GM23338 (cell line): ENCODE data around the gene SPTBN4.

Experiments
- EZH2 ChIP-seq: fragments of 200-600 bp; sonication (generic); IDR thresholded peaks from one replicate; pipeline ENCODE4 v1.8.0; 2017; ENCODE audit warnings: antibody characterized with exemption, mild to moderate bottlenecking, low read depth; ENCODE audit not compliant: unreplicated experiment
- EZH2phosphoT487 ChIP-seq: fragments of 200-600 bp; sonication (generic); IDR thresholded peaks from one replicate; pipeline ENCODE4 v1.8.1; 2018; ENCODE audit warnings: antibody characterized with exemption; ENCODE audit not compliant: unreplicated experiment
- ZNF331 ChIP-seq: fragments of 250-450 bp; sonication (Bioruptor Pico); IDR thresholded peaks from 2 replicates; pipeline ENCODE4 v1.5.0; 2020; ENCODE audit warnings: low read depth, mild to moderate bottlenecking, moderate library complexity
- TF ChIP-seq, protein P1 (sequence below), 2 experiments: fragments of 200-600 bp in 1 of 2; sonication (generic) in 1 of 2; conservative IDR thresholded peaks; 2 replicates each; pipeline versions ENCODE4 v1.5.1 to v1.6.1; 2016 to 2017; ENCODE audit warnings: antibody characterized with exemption in 2 of 2, low read depth in 2 of 2, mild to moderate bottlenecking in 2 of 2, moderate library complexity in 1 of 2
- TF ChIP-seq, protein P2 (sequence below): fragments of 250-450 bp; sonication (Bioruptor Pico); IDR thresholded peaks from 2 replicates; pipeline ENCODE4 v1.5.0; 2020; ENCODE audit warnings: mild to moderate bottlenecking, moderate library complexity
- TF ChIP-seq, protein P3 (sequence below): IDR thresholded peaks from one replicate; pipeline ENCODE4 v1.6.1; 2018; ENCODE audit warnings: antibody characterized with exemption; ENCODE audit not compliant: unreplicated experiment

DNA sequence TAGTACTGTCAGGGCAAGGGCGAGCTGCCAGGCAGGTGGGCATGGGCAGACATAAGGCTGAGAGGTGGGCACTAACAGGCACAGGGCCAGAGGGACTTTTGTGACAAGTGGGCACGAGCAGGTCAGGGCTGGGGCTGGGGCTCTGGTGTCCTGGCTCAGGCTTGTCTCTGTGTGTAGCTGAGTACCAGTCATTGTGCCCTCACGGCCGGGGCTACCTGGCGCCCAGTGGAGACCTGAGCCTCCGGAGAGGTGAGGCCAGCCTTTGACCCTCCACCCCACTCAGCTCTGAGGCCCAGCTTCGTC is 155.9 kb downstream of the SPTBN4 start:
- no peak for TF ChIP-seq EZH2
- TF ChIP-seq, protein P1, sequence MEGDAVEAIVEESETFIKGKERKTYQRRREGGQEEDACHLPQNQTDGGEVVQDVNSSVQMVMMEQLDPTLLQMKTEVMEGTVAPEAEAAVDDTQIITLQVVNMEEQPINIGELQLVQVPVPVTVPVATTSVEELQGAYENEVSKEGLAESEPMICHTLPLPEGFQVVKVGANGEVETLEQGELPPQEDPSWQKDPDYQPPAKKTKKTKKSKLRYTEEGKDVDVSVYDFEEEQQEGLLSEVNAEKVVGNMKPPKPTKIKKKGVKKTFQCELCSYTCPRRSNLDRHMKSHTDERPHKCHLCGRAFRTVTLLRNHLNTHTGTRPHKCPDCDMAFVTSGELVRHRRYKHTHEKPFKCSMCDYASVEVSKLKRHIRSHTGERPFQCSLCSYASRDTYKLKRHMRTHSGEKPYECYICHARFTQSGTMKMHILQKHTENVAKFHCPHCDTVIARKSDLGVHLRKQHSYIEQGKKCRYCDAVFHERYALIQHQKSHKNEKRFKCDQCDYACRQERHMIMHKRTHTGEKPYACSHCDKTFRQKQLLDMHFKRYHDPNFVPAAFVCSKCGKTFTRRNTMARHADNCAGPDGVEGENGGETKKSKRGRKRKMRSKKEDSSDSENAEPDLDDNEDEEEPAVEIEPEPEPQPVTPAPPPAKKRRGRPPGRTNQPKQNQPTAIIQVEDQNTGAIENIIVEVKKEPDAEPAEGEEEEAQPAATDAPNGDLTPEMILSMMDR (conservative IDR thresholded peaks at IDR 0.05; ENCODE audit: low read depth in 2 of 2) = no peak
- TF ChIP-seq, protein P2, sequence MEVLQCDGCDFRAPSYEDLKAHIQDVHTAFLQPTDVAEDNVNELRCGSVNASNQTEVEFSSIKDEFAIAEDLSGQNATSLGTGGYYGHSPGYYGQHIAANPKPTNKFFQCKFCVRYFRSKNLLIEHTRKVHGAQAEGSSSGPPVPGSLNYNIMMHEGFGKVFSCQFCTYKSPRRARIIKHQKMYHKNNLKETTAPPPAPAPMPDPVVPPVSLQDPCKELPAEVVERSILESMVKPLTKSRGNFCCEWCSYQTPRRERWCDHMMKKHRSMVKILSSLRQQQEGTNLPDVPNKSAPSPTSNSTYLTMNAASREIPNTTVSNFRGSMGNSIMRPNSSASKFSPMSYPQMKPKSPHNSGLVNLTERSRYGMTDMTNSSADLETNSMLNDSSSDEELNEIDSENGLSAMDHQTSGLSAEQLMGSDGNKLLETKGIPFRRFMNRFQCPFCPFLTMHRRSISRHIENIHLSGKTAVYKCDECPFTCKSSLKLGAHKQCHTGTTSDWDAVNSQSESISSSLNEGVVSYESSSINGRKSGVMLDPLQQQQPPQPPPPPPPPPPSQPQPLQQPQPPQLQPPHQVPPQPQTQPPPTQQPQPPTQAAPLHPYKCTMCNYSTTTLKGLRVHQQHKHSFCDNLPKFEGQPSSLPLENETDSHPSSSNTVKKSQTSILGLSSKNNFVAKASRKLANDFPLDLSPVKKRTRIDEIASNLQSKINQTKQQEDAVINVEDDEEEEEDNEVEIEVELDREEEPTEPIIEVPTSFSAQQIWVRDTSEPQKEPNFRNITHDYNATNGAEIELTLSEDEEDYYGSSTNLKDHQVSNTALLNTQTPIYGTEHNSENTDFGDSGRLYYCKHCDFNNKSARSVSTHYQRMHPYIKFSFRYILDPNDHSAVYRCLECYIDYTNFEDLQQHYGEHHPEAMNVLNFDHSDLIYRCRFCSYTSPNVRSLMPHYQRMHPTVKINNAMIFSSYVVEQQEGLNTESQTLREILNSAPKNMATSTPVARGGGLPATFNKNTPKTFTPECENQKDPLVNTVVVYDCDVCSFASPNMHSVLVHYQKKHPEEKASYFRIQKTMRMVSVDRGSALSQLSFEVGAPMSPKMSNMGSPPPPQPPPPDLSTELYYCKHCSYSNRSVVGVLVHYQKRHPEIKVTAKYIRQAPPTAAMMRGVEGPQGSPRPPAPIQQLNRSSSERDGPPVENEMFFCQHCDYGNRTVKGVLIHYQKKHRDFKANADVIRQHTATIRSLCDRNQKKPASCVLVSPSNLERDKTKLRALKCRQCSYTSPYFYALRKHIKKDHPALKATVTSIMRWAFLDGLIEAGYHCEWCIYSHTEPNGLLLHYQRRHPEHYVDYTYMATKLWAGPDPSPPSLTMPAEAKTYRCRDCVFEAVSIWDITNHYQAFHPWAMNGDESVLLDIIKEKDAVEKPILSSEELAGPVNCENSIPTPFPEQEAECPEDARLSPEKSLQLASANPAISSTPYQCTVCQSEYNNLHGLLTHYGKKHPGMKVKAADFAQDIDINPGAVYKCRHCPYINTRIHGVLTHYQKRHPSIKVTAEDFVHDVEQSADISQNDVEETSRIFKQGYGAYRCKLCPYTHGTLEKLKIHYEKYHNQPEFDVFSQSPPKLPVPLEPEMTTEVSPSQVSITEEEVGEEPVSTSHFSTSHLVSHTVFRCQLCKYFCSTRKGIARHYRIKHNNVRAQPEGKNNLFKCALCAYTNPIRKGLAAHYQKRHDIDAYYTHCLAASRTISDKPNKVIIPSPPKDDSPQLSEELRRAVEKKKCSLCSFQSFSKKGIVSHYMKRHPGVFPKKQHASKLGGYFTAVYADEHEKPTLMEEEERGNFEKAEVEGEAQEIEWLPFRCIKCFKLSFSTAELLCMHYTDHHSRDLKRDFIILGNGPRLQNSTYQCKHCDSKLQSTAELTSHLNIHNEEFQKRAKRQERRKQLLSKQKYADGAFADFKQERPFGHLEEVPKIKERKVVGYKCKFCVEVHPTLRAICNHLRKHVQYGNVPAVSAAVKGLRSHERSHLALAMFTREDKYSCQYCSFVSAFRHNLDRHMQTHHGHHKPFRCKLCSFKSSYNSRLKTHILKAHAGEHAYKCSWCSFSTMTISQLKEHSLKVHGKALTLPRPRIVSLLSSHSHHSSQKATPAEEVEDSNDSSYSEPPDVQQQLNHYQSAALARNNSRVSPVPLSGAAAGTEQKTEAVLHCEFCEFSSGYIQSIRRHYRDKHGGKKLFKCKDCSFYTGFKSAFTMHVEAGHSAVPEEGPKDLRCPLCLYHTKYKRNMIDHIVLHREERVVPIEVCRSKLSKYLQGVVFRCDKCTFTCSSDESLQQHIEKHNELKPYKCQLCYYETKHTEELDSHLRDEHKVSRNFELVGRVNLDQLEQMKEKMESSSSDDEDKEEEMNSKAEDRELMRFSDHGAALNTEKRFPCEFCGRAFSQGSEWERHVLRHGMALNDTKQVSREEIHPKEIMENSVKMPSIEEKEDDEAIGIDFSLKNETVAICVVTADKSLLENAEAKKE (CRISPR knock-in tag) = no peak
- no peak for TF ChIP-seq ZNF331 (CRISPR knock-in tag)
- no peak for TF ChIP-seq EZH2phosphoT487
- TF ChIP-seq, protein P3, sequence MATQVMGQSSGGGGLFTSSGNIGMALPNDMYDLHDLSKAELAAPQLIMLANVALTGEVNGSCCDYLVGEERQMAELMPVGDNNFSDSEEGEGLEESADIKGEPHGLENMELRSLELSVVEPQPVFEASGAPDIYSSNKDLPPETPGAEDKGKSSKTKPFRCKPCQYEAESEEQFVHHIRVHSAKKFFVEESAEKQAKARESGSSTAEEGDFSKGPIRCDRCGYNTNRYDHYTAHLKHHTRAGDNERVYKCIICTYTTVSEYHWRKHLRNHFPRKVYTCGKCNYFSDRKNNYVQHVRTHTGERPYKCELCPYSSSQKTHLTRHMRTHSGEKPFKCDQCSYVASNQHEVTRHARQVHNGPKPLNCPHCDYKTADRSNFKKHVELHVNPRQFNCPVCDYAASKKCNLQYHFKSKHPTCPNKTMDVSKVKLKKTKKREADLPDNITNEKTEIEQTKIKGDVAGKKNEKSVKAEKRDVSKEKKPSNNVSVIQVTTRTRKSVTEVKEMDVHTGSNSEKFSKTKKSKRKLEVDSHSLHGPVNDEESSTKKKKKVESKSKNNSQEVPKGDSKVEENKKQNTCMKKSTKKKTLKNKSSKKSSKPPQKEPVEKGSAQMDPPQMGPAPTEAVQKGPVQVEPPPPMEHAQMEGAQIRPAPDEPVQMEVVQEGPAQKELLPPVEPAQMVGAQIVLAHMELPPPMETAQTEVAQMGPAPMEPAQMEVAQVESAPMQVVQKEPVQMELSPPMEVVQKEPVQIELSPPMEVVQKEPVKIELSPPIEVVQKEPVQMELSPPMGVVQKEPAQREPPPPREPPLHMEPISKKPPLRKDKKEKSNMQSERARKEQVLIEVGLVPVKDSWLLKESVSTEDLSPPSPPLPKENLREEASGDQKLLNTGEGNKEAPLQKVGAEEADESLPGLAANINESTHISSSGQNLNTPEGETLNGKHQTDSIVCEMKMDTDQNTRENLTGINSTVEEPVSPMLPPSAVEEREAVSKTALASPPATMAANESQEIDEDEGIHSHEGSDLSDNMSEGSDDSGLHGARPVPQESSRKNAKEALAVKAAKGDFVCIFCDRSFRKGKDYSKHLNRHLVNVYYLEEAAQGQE = no peak
